HCT116 (cell line): ENCODE results near the gene HSPG2. TPM values are rescaled to one million over a fixed set of nuclear protein-coding genes. Genes with fewer than 3 reads are reported as not detected.

Experiments
- ATAC-seq: fragments of 200-7000 bp; cut with Tn5 transposase; 2 replicates; pipeline ENCODE4 v1.9.1; 2020; ENCODE audit warnings: mild to moderate bottlenecking, moderate library complexity
- BruUV-seq: library from RNA; stranded (reverse); fragments of 400-500 nt; replicated peaks from 2 replicates; lab custom pipeline; 2021; lab: Mats Ljungman, UMichigan
- CTCF ChIA-PET: fragments of 300-600 bp; sonication (Branson Sonifier 250); formaldehyde crosslinking; loops from one replicate; lab custom pipeline; 2021; ENCODE audit warnings: antibody characterized with exemption; lab: Charles Lee
- POLR2A ChIA-PET: fragments of 300-600, 350-600 bp; sonication (Branson Sonifier 250); formaldehyde crosslinking; loops from one replicate; lab custom pipeline; 2021; ENCODE audit warnings: antibody characterized with exemption; lab: Charles Lee
- RAD21 ChIA-PET, 2 experiments: fragments of 300-600 bp; sonication (Branson Sonifier 250); formaldehyde crosslinking; loops; one replicate each; lab custom pipeline; 2023; ENCODE audit warnings: low total read pairs in 2 of 2; ENCODE audit not compliant: uncharacterized antibody in 2 of 2, unreplicated experiment in 2 of 2, low non-redundant PET in 1 of 2; lab: Charles Lee
- DNase-seq: peaks from one replicate; pipeline ENCODE4 v3.0.0-alpha.2; 2010; ENCODE audit warnings: low read depth, low spot score
- H2AFZ ChIP-seq: fragments of 200-600 bp; shearing (Covaris generic), sonication (generic); 2 replicates; pipeline ENCODE4 v1.6.1; 2017; ENCODE audit warnings: low read depth, mixed run types, mixed read lengths, antibody characterized with exemption, low read length; ENCODE audit not compliant: poor library complexity, severe bottlenecking
- H3K27ac ChIP-seq: 2 replicates; pipeline ENCODE4 v1.5.1; 2012; ENCODE audit warnings: low read depth, low read length
- H3K27me3 ChIP-seq: fragments of 200-600 bp; sonication (generic); 2 replicates; pipeline ENCODE4 v1.6.1; 2016; ENCODE audit warnings: mixed run types, low read length, mixed read lengths; ENCODE audit not compliant: insufficient read depth
- H3K36me3 ChIP-seq, 2 experiments: fragments of 200-500 bp in 1 of 2; fragments of 200-600 bp in 1 of 2; sonication (Bioruptor generic) in 1 of 2; sonication (generic) in 1 of 2; 2 replicates each; pipeline versions ENCODE4 v1.5.1 to v1.6.1; 2014 to 2016; ENCODE audit warnings: low read length in 2 of 2, inconsistent platforms in 1 of 2, mixed read lengths in 1 of 2, mixed run types in 1 of 2; ENCODE audit not compliant: insufficient read depth in 2 of 2, control insufficient read depth in 1 of 2
- H3K4me1 ChIP-seq, 2 experiments: fragments of 200-600 bp in 1 of 2; sonication (generic) in 1 of 2; 2 replicates each; pipeline versions ENCODE4 v1.5.1 to v1.6.1; 2012 to 2017; ENCODE audit warnings: low read length in 2 of 2, inconsistent platforms in 1 of 2, mild to moderate bottlenecking in 1 of 2, mixed read lengths in 1 of 2, mixed run types in 1 of 2, moderate library complexity in 1 of 2; ENCODE audit not compliant: insufficient read depth in 2 of 2, control insufficient read depth in 1 of 2
- H3K4me2 ChIP-seq: fragments of 200-600 bp; sonication (generic); 2 replicates; pipeline ENCODE4 v1.6.1; 2017; ENCODE audit warnings: mixed run types, low read length, mixed read lengths
- H3K4me3 ChIP-seq, 2 experiments: fragments of 200-600 bp in 1 of 2; sonication (generic) in 1 of 2; replicated peaks in 1 of 2; 2 replicates each; pipeline ENCODE4 v1.5.1; 2011 to 2016; ENCODE audit warnings: low read length in 2 of 2, control low read depth in 1 of 2, low read depth in 1 of 2, mild to moderate bottlenecking in 1 of 2, mixed read lengths in 1 of 2, mixed run types in 1 of 2
- H3K79me2 ChIP-seq: fragments of 200-600 bp; sonication (generic); 2 replicates; pipeline ENCODE4 v1.6.1; 2017; ENCODE audit warnings: mild to moderate bottlenecking, mixed run types, low read length, moderate library complexity, mixed read lengths; ENCODE audit not compliant: insufficient read depth
- H3K9ac ChIP-seq: fragments of 200-600 bp; sonication (generic); 2 replicates; pipeline ENCODE4 v1.6.1; 2016; ENCODE audit warnings: low read length, mixed read lengths
- H3K9me2 ChIP-seq: fragments of 200-600 bp; sonication (generic), shearing (Covaris generic); 2 replicates; pipeline ENCODE4 v1.6.1; 2017; ENCODE audit warnings: mixed run types, mild to moderate bottlenecking, moderate library complexity; ENCODE audit not compliant: insufficient read depth
- H3K9me3 ChIP-seq, 2 experiments: fragments of 200-500 bp in 1 of 2; fragments of 200-600 bp in 1 of 2; sonication (Bioruptor generic) in 1 of 2; sonication (generic) in 1 of 2; 2 replicates each; pipeline ENCODE4 v1.6.1; 2014 to 2017; ENCODE audit warnings: low read length in 2 of 2, mixed read lengths in 2 of 2, inconsistent platforms in 1 of 2, low read depth in 1 of 2, mild to moderate bottlenecking in 1 of 2, mixed run types in 1 of 2, moderate library complexity in 1 of 2; ENCODE audit not compliant: control insufficient read depth in 1 of 2, insufficient read depth in 1 of 2
- H4K20me1 ChIP-seq: fragments of 200-600 bp; sonication (generic), shearing (Covaris generic); 2 replicates; pipeline ENCODE4 v1.6.1; 2017; ENCODE audit warnings: mixed run types, mild to moderate bottlenecking, moderate library complexity; ENCODE audit not compliant: insufficient read depth
- ATF3 ChIP-seq: IDR thresholded peaks from 2 replicates; pipeline ENCODE4 v1.6.1; 2012
- CTCF ChIP-seq, 3 experiments: fragments of 200-600 bp in 1 of 3; sonication (generic) in 1 of 3; IDR thresholded peaks in 2 of 3; conservative IDR thresholded peaks in 1 of 3; 2 replicates each; pipeline ENCODE4 v1.5.1; 2012 to 2017; ENCODE audit warnings: low read depth in 2 of 3, low read length in 2 of 3, antibody characterized with exemption in 1 of 3, borderline replicate concordance in 1 of 3, control low read depth in 1 of 3, mild to moderate bottlenecking in 1 of 3, mixed read lengths in 1 of 3, mixed run types in 1 of 3, moderate library complexity in 1 of 3; ENCODE audit not compliant: insufficient read depth in 1 of 3
- ELF1 ChIP-seq: IDR thresholded peaks from 2 replicates; pipeline ENCODE4 v1.6.1; 2012; ENCODE audit warnings: low read depth, borderline replicate concordance
- EZH2phosphoT487 ChIP-seq: fragments of 200-600 bp; IDR thresholded peaks from 2 replicates; pipeline ENCODE4 v1.6.1; 2018; ENCODE audit warnings: antibody characterized with exemption, borderline replicate concordance
- POLR2AphosphoS5 ChIP-seq: IDR thresholded peaks from 2 replicates; pipeline ENCODE4 v1.6.1; 2011; ENCODE audit warnings: mild to moderate bottlenecking, low read depth, low read length, moderate library complexity
- intact Hi-C: fragments of 100-400 bp; cut with micrococcal nuclease; formaldehyde crosslinking; loops from 2 replicates; pipeline ENCODE4 v1.10.0; 2022
- total RNA-seq: library from RNA; stranded (reverse); gene quantifications from one replicate; pipeline ENCODE4 v1.2.1, GENCODE V29; 2021; ENCODE audit not compliant: unreplicated experiment

Gene HSPG2
- total RNA-seq, 1 experiment from 2014 or later, result 55.7 TPM

- no peak overlapping the region for H3K4me2 ChIP-seq
- H3K9ac ChIP-seq, result no peak overlapping the region
- H3K9me3 ChIP-seq, result no peaks in the 10 kb centered on the region
- no TSS peak for BruUV-seq
- no peaks in the 10 kb centered on the region for H3K36me3 ChIP-seq
- no peak overlapping the region for H3K4me3 ChIP-seq
- no peaks in the 10 kb centered on the region for H4K20me1 ChIP-seq
- no peaks in the 10 kb centered on the region for H3K27me3 ChIP-seq
- DNase-seq (no peak), ATAC-seq (no peak)
- ChIA-PET CTCF (no interaction called here), POLR2A (no interaction called here), RAD21 (no interaction called here)
- H3K27ac ChIP-seq, result no peak overlapping the region
- H3K79me2 ChIP-seq, result no peaks in the 10 kb centered on the region
- no peak overlapping the region for H2AFZ ChIP-seq
- peaks cover 3 to 13% of the 10 kb centered on the region in 2 experiments; a peak in 3 of 4 replicates for H3K4me1 ChIP-seq
- no peaks in the 10 kb centered on the region for H3K9me2 ChIP-seq
- intact Hi-C loops, result no loop called here
- no peak for TF ChIP-seq CTCF (IDR thresholded peaks at IDR 0.05 in 2 of 3, conservative IDR thresholded peaks at IDR 0.05 in 1 of 3; ENCODE audit: borderline replicate concordance in 1 of 3, insufficient read depth in 1 of 3, low read depth in 2 of 3, low read length in 2 of 3)
- no peak for TF ChIP-seq EZH2phosphoT487
- no peak for TF ChIP-seq ELF1
- no peak for TF ChIP-seq ATF3
- TF ChIP-seq POLR2AphosphoS5, result no peak
These were observed 29.3 kb upstream of the HSPG2 start for GRCh38 chr1:21966247-21967000.
